ENCODE data around the gene C2. TPM values are rescaled to one million over a fixed set of nuclear protein-coding genes. Genes with fewer than 3 reads are reported as not detected.

The C2 gene
- total RNA-seq, 1 experiment from 2014 or later, result 0.96 TPM

- CTCF ChIA-PET, result interaction anchor here (0.5 kb wide), 1 partner anchor 212 kb away, joined by 3 read pairs; no protein-coding TSS in a partner anchor
- POLR2A ChIA-PET (ENCODE audit: unreplicated experiment), result no interaction called here
- H3K27me3 ChIP-seq (ENCODE audit: insufficient read depth, low read depth), result no peaks in the 10 kb centered on the region
- H3F3A ChIP-seq (ENCODE audit: insufficient read depth, low read depth), result no peaks in the 10 kb centered on the region
- BruUV-seq (replicated peaks), result TSS peak; percentile 33
- TF ChIP-seq EZH2 (IDR thresholded peaks at IDR 0.05; ENCODE audit: low read depth) (no peak), CTCF (conservative IDR thresholded peaks at IDR 0.05) (peak; percentile 89)
- H3K9me3 ChIP-seq (ENCODE audit: insufficient read depth, low read depth), result no peaks in the 10 kb centered on the region
- H2AFZ ChIP-seq, result no peak overlapping the region
- no peaks in the 10 kb centered on the region for H3K4me1 ChIP-seq (replicated peaks; ENCODE audit: insufficient read depth)
- H3K36me3 ChIP-seq (ENCODE audit: low read depth), result 0 out of 2 replicates have a peak, but pooled peaks cover 6% of the 10 kb centered on the region
- no peak overlapping the region for H3K27ac ChIP-seq
- no peaks in the 10 kb centered on the region for H4K20me1 ChIP-seq (ENCODE audit: insufficient read depth)
- H3K79me2 ChIP-seq (ENCODE audit: low read depth), result no peaks in the 10 kb centered on the region
- peak in 1 of 2 experiments; percentile 17 for DNase-seq
- no peak overlapping the region for H3K4me2 ChIP-seq
- no peak overlapping the region for H3K4me3 ChIP-seq
- intact Hi-C loops (cut with micrococcal nuclease; ENCODE audit: unreplicated experiment), result no loop called here
- H3K9me2 ChIP-seq (ENCODE audit: insufficient read depth), result no peaks in the 10 kb centered on the region
Measured at GRCh38 chr6:31888276-31889258, 39.0 kb upstream of the C2 start.

GRCh38 chr6:31889331-31889972 lies 38.1 kb upstream of the C2 start:
- Histone ChIP-seq H3K79me2 (ENCODE audit: low read depth) (no peaks in the 10 kb centered on the region), H3K9me3 (ENCODE audit: insufficient read depth, low read depth) (no peaks in the 10 kb centered on the region), H4K20me1 (ENCODE audit: insufficient read depth) (no peaks in the 10 kb centered on the region), H3K36me3 (ENCODE audit: low read depth) (0 out of 2 replicates have a peak, but pooled peaks cover 7% of the 10 kb centered on the region), H3K9me2 (ENCODE audit: insufficient read depth) (no peaks in the 10 kb centered on the region), H3K27ac (no peak overlapping the region), H3K4me1 (replicated peaks; ENCODE audit: insufficient read depth) (no peaks in the 10 kb centered on the region), H3K4me3 (no peak overlapping the region), H2AFZ (no peak overlapping the region), H3F3A (ENCODE audit: insufficient read depth, low read depth) (no peaks in the 10 kb centered on the region), H3K27me3 (ENCODE audit: insufficient read depth, low read depth) (no peaks in the 10 kb centered on the region), H3K4me2 (no peak overlapping the region)
- CTCF ChIA-PET, result no interaction called here
- intact Hi-C loops (cut with micrococcal nuclease; ENCODE audit: unreplicated experiment), result no loop called here
- POLR2A ChIA-PET (ENCODE audit: unreplicated experiment), result no interaction called here
- no TSS peak for BruUV-seq (replicated peaks)
- TF ChIP-seq CTCF (conservative IDR thresholded peaks at IDR 0.05) (no peak), EZH2 (IDR thresholded peaks at IDR 0.05; ENCODE audit: low read depth) (no peak)
- no peak for DNase-seq

- H3F3A ChIP-seq (ENCODE audit: insufficient read depth, low read depth), result peaks cover 13% of the 10 kb centered on the region; the same call in 1 of the 2 replicates
- DNase-seq, result no peak
- TF ChIP-seq CTCF (conservative IDR thresholded peaks at IDR 0.05) (no peak), EZH2 (IDR thresholded peaks at IDR 0.05; ENCODE audit: low read depth) (no peak)
- H3K79me2 ChIP-seq (ENCODE audit: low read depth), result peaks cover 16% of the 10 kb centered on the region
- POLR2A ChIA-PET (ENCODE audit: unreplicated experiment), result no interaction called here
- H3K4me2 ChIP-seq, result no peak overlapping the region
- BruUV-seq (replicated peaks), result no TSS peak
- no peaks in the 10 kb centered on the region for H3K9me3 ChIP-seq (ENCODE audit: insufficient read depth, low read depth)
- 0 out of 2 replicates have a peak, but pooled peaks cover 8% of the 10 kb centered on the region for H3K4me1 ChIP-seq (replicated peaks; ENCODE audit: insufficient read depth)
- no peaks in the 10 kb centered on the region for H4K20me1 ChIP-seq (ENCODE audit: insufficient read depth)
- intact Hi-C loops (cut with micrococcal nuclease; ENCODE audit: unreplicated experiment), result no loop called here
- peaks cover 18% of the 10 kb centered on the region; the same call in 1 of the 2 replicates for H3K36me3 ChIP-seq (ENCODE audit: low read depth)
- H2AFZ ChIP-seq, result no peak overlapping the region
- CTCF ChIA-PET, result no interaction called here
- H3K9me2 ChIP-seq (ENCODE audit: insufficient read depth), result no peaks in the 10 kb centered on the region
- no peak overlapping the region for H3K4me3 ChIP-seq
- no peaks in the 10 kb centered on the region for H3K27me3 ChIP-seq (ENCODE audit: insufficient read depth, low read depth)
- H3K27ac ChIP-seq, result no peak overlapping the region
Measured at GRCh38 chr6:31892821-31893220, 34.7 kb upstream of the C2 start.

All from PC-9 (cell line).